Measurements from ENCODE around the gene CAPS2. TPM values are rescaled to one million over a fixed set of nuclear protein-coding genes. Genes with fewer than 3 reads are reported as not detected.

Gene CAPS2
- total RNA-seq, 4 donors from 2014 or later = 3.4 to 24.3 (median 8.7) TPM

- DNase-seq (ENCODE audit: low spot score) = no peak
- no peak for TF ChIP-seq CTCF (IDR thresholded peaks at IDR 0.05)
- ATAC-seq (ENCODE audit: low FRiP score) = no peak
Measured at GRCh38 chr12:75289753-75290152, 40.4 kb downstream of the CAPS2 start.

DNA sequence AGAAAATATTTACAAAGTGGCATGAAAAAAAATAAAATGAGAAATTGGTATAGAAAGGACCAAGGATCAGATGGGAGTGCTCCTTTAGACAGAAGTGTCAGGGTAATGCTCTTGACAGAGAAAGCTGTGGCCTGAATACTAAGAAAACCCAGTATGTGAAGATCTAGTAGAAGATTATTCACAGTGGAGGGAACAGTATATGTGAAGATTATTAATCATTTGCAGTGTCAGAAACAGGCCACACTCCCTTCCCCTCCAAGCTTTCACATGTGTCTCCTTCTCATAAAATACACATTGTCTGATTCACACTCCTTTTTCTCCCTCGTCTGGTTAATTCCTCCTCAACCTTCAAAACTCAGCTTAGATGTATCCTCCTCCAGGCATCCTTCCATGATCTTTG is 41.3 kb downstream of the CAPS2 start:
- DNase-seq (ENCODE audit: low spot score) (no peak), ATAC-seq (ENCODE audit: low FRiP score) (no peak)
- no peak for TF ChIP-seq CTCF (IDR thresholded peaks at IDR 0.05)

DNA sequence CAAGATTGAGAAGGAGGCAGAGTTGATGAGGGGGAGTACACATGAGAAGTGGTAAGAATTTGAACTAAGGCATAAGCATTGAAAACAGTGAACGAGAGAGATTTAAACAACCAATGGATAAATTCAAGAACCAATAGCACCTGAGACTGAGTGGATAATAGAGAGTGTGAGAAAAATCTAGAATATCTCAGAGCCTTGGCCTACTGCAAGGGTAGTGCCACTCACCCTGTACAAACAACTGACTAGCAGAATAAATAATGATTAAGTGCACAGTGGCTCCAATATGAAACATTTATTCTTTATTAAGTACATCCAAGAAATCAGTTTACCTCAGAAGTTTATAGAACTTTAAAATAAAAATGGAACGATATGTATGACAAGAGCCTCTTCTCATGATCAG is 54.4 kb downstream of the CAPS2 start:
- ATAC-seq (ENCODE audit: low FRiP score) = no peak
- no peak for TF ChIP-seq CTCF (IDR thresholded peaks at IDR 0.05)

DNA sequence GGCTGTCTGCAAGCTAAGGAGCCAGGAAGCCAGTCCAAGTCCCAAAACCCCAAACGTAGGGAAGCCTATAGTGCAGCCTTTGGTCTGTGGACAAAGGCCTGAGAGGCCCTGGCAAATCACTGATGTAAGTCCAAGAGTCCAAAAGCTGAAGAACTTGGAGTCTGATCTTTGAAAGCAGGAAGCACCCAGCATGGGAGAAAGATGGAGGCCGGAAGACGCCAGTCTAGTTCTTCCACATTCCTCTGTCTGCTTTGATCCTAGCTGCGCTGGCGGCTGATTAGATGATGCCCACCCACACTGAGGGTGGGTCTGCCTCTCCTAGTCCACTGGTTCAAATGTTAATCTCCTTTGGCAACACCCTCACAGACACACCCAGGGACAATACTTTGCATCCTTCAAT is 58.5 kb downstream of the CAPS2 start:
- TF ChIP-seq CTCF (IDR thresholded peaks at IDR 0.05) = no peak
- DNase-seq (ENCODE audit: low spot score) = no peak
- no peak for ATAC-seq (ENCODE audit: low FRiP score)

More for the DNA sequence above, 54.4 kb downstream of the CAPS2 start:
- no peak for DNase-seq (ENCODE audit: low spot score)

GRCh38 chr12:75270157-75270556 is 60.0 kb downstream of the CAPS2 start:
- TF ChIP-seq CTCF (IDR thresholded peaks at IDR 0.05) = no peak
- DNase-seq (ENCODE audit: low spot score) = no peak
- ATAC-seq (ENCODE audit: low FRiP score) = no peak

DNA sequence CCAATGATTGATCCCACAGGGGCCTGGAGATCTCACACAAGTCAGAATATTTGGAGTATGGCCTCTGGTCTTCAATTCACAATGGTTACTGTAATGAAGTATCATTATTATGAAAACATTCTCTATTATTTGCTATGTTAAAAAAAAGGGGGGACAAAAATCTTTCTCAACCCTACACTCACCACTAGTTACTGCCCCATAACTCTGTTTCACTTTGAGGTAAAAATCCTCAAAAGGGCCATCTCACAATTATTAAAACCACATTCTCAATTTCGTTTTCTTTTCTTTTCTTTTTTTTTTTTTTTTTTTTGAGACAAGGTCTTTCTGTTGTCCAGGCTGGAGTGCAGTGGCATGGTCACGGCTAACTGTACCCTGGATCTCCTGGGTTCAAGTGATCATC is 60.9 kb downstream of the CAPS2 start:
- ATAC-seq (ENCODE audit: low FRiP score) (no peak), DNase-seq (ENCODE audit: low spot score) (no peak)
- no peak for TF ChIP-seq CTCF (IDR thresholded peaks at IDR 0.05)

GRCh38 chr12:75260316-75260715 is 69.8 kb downstream of the CAPS2 start:
- no peak for TF ChIP-seq CTCF (IDR thresholded peaks at IDR 0.05)
- no peak for DNase-seq (ENCODE audit: low spot score)
- no peak for ATAC-seq (ENCODE audit: low FRiP score)
